ENCODE results near the gene GFAP.

GFAP gene

GRCh38 chr17:44914698-44915271 lies 515 bp downstream of the GFAP start:
- Mint-ChIP-seq H3K36me3 (no peaks in the 10 kb centered on the region), H3K4me1 (peaks cover 5% of the 10 kb centered on the region), H3K9me3 (no peaks in the 10 kb centered on the region), H3K4me3 (no peak overlapping the region), H3K27ac (no peak overlapping the region), H3K27me3 (peaks cover 92% of the 10 kb centered on the region)
- CTCF ChIA-PET: no interaction called here
- no peak for DNase-seq

GRCh38 chr17:44914148-44914547 lies 1.2 kb downstream of the GFAP start:
- H3K27me3 Mint-ChIP-seq: peaks cover 90% of the 10 kb centered on the region
- H3K4me1 Mint-ChIP-seq: peaks cover 5% of the 10 kb centered on the region
- CTCF ChIA-PET: no interaction called here
- H3K4me3 Mint-ChIP-seq: no peak overlapping the region
- no peak for DNase-seq
- no peak overlapping the region for H3K27ac Mint-ChIP-seq
- no peaks in the 10 kb centered on the region for H3K9me3 Mint-ChIP-seq
- H3K36me3 Mint-ChIP-seq: no peaks in the 10 kb centered on the region

GRCh38 chr17:44913676-44914075 lies 1.6 kb downstream of the GFAP start:
- Mint-ChIP-seq H3K4me1 (peaks cover 5% of the 10 kb centered on the region), H3K9me3 (no peaks in the 10 kb centered on the region), H3K27me3 (peaks cover 91% of the 10 kb centered on the region), H3K27ac (no peak overlapping the region), H3K4me3 (no peak overlapping the region), H3K36me3 (no peaks in the 10 kb centered on the region)
- CTCF ChIA-PET: interaction anchor here (1.0 to 1.8 kb wide), 3 partner anchors 11 to 109 kb away, joined by 4 to 6 read pairs (median 5); no protein-coding TSS in a partner anchor
- DNase-seq: no peak

GRCh38 chr17:44912763-44913544 lies 2.3 kb downstream of the GFAP start:
- no peaks in the 10 kb centered on the region for H3K9me3 Mint-ChIP-seq
- no peak overlapping the region for H3K4me3 Mint-ChIP-seq
- H3K4me1 Mint-ChIP-seq: peaks cover 5% of the 10 kb centered on the region
- no peak for DNase-seq
- CTCF ChIA-PET: interaction anchor here (1.0 to 1.8 kb wide), 3 partner anchors 11 to 109 kb away, joined by 4 to 6 read pairs (median 5); no protein-coding TSS in a partner anchor
- H3K27ac Mint-ChIP-seq: no peak overlapping the region
- H3K36me3 Mint-ChIP-seq: no peaks in the 10 kb centered on the region
- H3K27me3 Mint-ChIP-seq: peaks cover 91% of the 10 kb centered on the region

- no peaks in the 10 kb centered on the region for H3K36me3 Mint-ChIP-seq
- peaks cover 5% of the 10 kb centered on the region for H3K4me1 Mint-ChIP-seq
- H3K9me3 Mint-ChIP-seq: no peaks in the 10 kb centered on the region
- DNase-seq: peak; percentile 74
- no peak overlapping the region for H3K27ac Mint-ChIP-seq
- H3K27me3 Mint-ChIP-seq: peaks cover 89% of the 10 kb centered on the region
- CTCF ChIA-PET: interaction anchor here (0.5 to 1.6 kb wide), 11 partner anchors 9 to 346 kb away, joined by 3 to 6 read pairs (median 4); no protein-coding TSS in a partner anchor
- peak overlapping the region; percentile 32 for H3K4me3 Mint-ChIP-seq
Observed at GRCh38 chr17:44911133-44912001, 3.9 kb downstream of the GFAP start.

GRCh38 chr17:44910231-44911106 lies 4.8 kb downstream of the GFAP start:
- H3K4me3 Mint-ChIP-seq: no peak overlapping the region
- H3K27ac Mint-ChIP-seq: no peak overlapping the region
- no peaks in the 10 kb centered on the region for H3K36me3 Mint-ChIP-seq
- H3K4me1 Mint-ChIP-seq: peaks cover 5% of the 10 kb centered on the region
- H3K27me3 Mint-ChIP-seq: peaks cover 87% of the 10 kb centered on the region
- no peak for DNase-seq
- H3K9me3 Mint-ChIP-seq: no peaks in the 10 kb centered on the region
- CTCF ChIA-PET: interaction anchor here (0.6 to 1.6 kb wide), 13 partner anchors 10 to 287 kb away, joined by 3 to 6 read pairs (median 3); no protein-coding TSS in a partner anchor

- H3K27ac Mint-ChIP-seq: no peak overlapping the region
- no peaks in the 10 kb centered on the region for H3K36me3 Mint-ChIP-seq
- DNase-seq: no peak
- CTCF ChIA-PET: interaction anchor here (0.6 to 1.1 kb wide), 5 partner anchors 11 to 113 kb away, joined by 3 read pairs; no protein-coding TSS in a partner anchor
- peaks cover 5% of the 10 kb centered on the region for H3K4me1 Mint-ChIP-seq
- H3K9me3 Mint-ChIP-seq: no peaks in the 10 kb centered on the region
- H3K4me3 Mint-ChIP-seq: no peak overlapping the region
- H3K27me3 Mint-ChIP-seq: peaks cover 80% of the 10 kb centered on the region
Observed at GRCh38 chr17:44909681-44910144, 5.6 kb downstream of the GFAP start.

GRCh38 chr17:44908761-44909326 lies 6.5 kb downstream of the GFAP start:
- no peak overlapping the region for H3K4me3 Mint-ChIP-seq
- CTCF ChIA-PET: interaction anchor here (1.0 to 1.2 kb wide), 3 partner anchors 9 to 13 kb away, joined by 3 to 4 read pairs (median 3); no protein-coding TSS in a partner anchor
- no peaks in the 10 kb centered on the region for H3K36me3 Mint-ChIP-seq
- peaks cover 5% of the 10 kb centered on the region for H3K4me1 Mint-ChIP-seq
- peaks cover 71% of the 10 kb centered on the region for H3K27me3 Mint-ChIP-seq
- no peaks in the 10 kb centered on the region for H3K9me3 Mint-ChIP-seq
- no peak for DNase-seq
- H3K27ac Mint-ChIP-seq: no peak overlapping the region

GRCh38 chr17:44907729-44908470 lies 7.4 kb downstream of the GFAP start:
- Mint-ChIP-seq H3K36me3 (no peaks in the 10 kb centered on the region), H3K4me1 (no peaks in the 10 kb centered on the region), H3K9me3 (no peaks in the 10 kb centered on the region), H3K27me3 (peaks cover 66% of the 10 kb centered on the region), H3K27ac (no peak overlapping the region), H3K4me3 (no peak overlapping the region)
- CTCF ChIA-PET: interaction anchor here (1.0 to 1.2 kb wide), 2 partner anchors 8 to 10 kb away, joined by 3 to 4 read pairs; no protein-coding TSS in a partner anchor
- DNase-seq: no peak

- H3K4me3 Mint-ChIP-seq: no peak overlapping the region
- H3K27ac Mint-ChIP-seq: no peak overlapping the region
- no peak for DNase-seq
- H3K4me1 Mint-ChIP-seq: no peaks in the 10 kb centered on the region
- no peaks in the 10 kb centered on the region for H3K9me3 Mint-ChIP-seq
- peaks cover 66% of the 10 kb centered on the region for H3K27me3 Mint-ChIP-seq
- no peaks in the 10 kb centered on the region for H3K36me3 Mint-ChIP-seq
- CTCF ChIA-PET: interaction anchor here (1.0 kb wide), 1 partner anchor 13 kb away, joined by 3 read pairs; no protein-coding TSS in a partner anchor
Observed at GRCh38 chr17:44906763-44907728, 8.3 kb downstream of the GFAP start.

- DNase-seq: no peak
- Mint-ChIP-seq H3K27me3 (peaks cover 65% of the 10 kb centered on the region), H3K4me3 (no peak overlapping the region), H3K4me1 (no peaks in the 10 kb centered on the region), H3K36me3 (no peaks in the 10 kb centered on the region), H3K9me3 (no peaks in the 10 kb centered on the region), H3K27ac (no peak overlapping the region)
- CTCF ChIA-PET: interaction anchor here (1.0 kb wide), 1 partner anchor 14 kb away, joined by 3 read pairs; no protein-coding TSS in a partner anchor
Observed at GRCh38 chr17:44906010-44906646, 9.2 kb downstream of the GFAP start.
